Measurements from ENCODE around the gene GAN.

GRCh38 chr16:81278526-81278925 lies 36.2 kb upstream of the GAN start:
- no peak for TF ChIP-seq CTCF (IDR thresholded peaks at IDR 0.05; ENCODE audit: low read depth, low read length, poor library complexity, severe bottlenecking)
- TF ChIP-seq EZH2phosphoT487 (IDR thresholded peaks at IDR 0.05; ENCODE audit: borderline replicate concordance, low read length): no peak
